Subcutaneous adipose tissue (tissue), 4 donors: ENCODE data around the gene RSPO3. TPM values are rescaled to one million over a fixed set of nuclear protein-coding genes. Genes with fewer than 3 reads are reported as not detected.

Experiments
- total RNA-seq, 4 donors: library from RNA; depleted of rRNA; stranded (reverse); fragments of >200 nt; gene quantifications; one replicate each; pipeline ENCODE4 v1.1.0, GENCODE V29; 2016
- TF ChIP-seq, protein P1 (sequence below): fragments of 450-650 bp; IDR thresholded peaks from one replicate; pipeline ENCODE4 v1.5.1; 2016; ENCODE audit warnings: low read depth, mild to moderate bottlenecking, control low read depth, antibody characterized with exemption, moderate library complexity

The RSPO3 gene
- total RNA-seq, 4 donors from 2014 or later, result 2.3 to 10.2 (median 2.5) TPM

DNA sequence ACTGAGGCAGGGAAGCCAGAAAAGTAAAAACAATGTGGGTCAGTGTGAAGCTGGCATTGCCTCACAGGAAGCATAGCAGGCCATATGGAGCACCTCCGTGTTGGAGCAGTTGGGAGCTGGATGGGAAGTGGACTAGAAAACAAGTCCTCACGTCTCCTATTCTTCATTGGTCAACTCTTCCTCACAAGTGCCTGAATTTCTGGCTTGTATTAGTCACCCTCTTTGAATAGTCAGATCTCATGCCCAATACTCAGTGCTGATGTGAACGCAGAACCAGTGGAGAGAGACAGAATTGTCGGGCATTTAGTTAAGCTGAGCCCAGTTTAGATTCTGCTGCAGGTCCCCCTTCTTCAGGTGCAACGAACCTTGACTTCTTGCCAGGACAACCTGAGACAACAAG is 22.3 kb upstream of the RSPO3 start:
- TF ChIP-seq, protein P1, sequence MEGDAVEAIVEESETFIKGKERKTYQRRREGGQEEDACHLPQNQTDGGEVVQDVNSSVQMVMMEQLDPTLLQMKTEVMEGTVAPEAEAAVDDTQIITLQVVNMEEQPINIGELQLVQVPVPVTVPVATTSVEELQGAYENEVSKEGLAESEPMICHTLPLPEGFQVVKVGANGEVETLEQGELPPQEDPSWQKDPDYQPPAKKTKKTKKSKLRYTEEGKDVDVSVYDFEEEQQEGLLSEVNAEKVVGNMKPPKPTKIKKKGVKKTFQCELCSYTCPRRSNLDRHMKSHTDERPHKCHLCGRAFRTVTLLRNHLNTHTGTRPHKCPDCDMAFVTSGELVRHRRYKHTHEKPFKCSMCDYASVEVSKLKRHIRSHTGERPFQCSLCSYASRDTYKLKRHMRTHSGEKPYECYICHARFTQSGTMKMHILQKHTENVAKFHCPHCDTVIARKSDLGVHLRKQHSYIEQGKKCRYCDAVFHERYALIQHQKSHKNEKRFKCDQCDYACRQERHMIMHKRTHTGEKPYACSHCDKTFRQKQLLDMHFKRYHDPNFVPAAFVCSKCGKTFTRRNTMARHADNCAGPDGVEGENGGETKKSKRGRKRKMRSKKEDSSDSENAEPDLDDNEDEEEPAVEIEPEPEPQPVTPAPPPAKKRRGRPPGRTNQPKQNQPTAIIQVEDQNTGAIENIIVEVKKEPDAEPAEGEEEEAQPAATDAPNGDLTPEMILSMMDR, result no peak

DNA sequence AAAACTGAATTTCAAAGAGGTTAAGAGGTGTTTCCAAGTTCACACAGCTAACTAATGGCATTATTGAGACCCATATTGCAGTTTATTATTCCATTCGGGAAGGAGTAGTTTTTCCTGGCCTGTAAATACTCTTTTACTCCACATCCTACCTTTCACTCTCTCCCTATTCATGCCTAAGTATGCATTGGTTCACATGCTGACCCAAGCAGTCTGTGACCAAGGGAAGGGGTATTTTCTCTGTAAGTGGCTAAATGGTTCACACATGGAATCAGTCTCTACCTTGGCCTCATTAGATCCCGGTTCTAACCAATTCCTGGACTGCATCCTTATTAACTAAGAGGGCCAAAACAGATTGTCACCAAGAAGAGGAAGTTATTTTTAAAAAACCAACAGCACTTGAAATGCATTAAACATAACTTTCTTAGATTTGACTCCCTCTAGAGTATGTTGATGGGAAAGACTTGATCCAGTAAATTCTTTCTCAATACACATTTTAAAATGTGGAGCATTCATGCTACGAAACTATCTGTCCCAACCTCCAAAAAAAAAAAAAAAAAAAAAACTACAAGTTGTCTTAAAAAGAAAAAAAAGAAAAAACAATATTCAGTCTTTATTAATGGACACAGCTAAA is 17.8 kb upstream of the RSPO3 start:
- TF ChIP-seq, protein P1, result no peak

DNA sequence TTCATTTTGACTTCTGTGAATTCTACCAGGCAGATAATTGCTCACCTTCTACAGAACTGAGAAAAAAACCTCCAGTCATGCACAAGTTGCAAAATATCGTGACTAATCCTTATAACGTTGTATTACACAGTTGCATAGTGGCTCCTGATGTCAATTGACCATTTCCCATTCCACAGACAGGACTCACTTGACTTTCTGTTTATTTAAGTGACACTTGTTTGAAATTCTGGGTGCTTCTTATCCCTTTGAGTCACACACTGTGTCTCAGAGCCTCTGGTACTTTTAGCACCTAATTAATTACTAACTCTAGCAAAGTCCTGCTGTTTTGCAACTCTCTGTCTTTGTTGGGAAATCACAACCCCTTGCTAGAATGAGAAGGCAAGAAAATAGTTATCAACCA is 16.2 kb upstream of the RSPO3 start:
- TF ChIP-seq, protein P1, result no peak

GRCh38 chr6:127102859-127103258 is 15.6 kb upstream of the RSPO3 start:
- TF ChIP-seq, protein P1, result no peak

DNA sequence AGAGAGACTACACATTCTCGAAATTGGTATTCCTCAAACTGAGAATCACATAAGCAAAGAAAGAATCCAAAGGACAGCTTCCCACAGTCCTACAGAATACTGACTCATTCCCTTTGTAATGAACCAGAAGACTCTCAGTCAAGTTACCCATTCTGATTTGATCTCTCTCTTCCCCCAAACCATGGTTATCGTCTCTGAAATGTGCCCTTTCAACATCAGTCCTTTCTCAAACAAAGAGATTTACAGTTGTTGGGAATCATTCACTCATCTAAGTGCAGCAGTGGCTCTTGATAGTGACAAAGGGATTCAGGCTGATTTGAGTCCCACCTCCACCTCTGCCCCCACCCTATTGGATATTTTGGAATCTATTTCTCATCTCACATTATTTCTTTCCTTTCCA is 15.0 kb upstream of the RSPO3 start:
- TF ChIP-seq, protein P1, result no peak

DNA sequence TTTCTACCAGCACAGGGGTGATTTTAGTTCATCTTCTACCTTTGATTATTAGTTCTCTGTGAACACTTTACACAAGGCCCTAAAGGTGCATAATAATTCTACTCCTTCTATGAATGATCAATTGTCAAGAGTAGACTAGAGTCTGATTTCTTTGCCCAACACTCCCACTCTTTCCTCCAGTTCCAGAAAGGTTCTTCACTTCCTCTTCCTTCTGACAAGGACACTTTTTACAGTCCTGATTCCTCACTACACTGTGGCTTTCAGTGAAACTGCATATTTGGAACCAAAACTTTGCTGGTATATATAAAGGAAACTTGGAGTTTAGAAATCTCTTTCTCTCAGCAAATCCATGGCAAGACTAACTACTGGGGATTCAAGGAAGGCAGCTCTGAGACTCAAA is 10.6 kb upstream of the RSPO3 start:
- TF ChIP-seq, protein P1, result no peak

DNA sequence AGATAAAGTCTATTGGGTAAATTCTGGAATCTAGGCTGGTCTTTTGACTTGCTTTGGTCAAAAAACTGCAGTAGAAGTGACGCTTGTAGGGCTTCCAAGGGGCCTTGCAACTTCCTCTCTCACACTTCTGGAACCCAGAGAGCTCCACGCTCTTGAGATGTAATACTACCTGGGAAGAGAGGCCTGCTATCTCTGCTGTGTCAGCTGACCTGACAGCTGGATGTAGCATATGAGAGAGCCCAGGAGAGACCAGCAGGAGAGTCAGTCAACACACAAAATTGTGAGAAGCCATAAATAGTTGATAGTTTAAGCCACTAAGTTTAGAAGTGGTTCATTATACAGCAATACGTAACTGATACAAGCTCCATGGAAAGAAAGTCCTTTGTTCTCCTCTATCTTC is 7.8 kb upstream of the RSPO3 start:
- TF ChIP-seq, protein P1, result no peak
